ENCODE data around the gene C7orf33. TPM values are rescaled to one million over a fixed set of nuclear protein-coding genes. Genes with fewer than 3 reads are reported as not detected.

Gene C7orf33
- total RNA-seq, 1 experiment from 2014 or later: not detected

DNA sequence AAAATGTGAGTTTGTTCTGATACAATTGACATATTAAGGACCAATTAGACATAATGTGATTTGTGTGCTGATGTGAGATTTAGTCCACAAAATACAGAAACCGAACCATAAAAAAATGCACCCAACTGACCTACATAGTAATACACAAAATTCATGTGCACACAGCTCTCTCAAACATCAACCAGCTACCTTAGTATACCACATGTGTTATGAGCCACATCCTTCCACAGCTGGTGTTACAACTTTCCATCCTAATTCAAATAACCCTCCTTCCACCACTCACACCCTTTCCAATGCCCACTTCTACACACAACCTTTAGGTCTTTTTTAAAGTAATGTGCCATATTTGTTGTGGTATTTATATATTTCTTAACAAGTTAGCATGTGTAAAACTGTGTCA lies 31.7 kb upstream of the C7orf33 start:
- peaks cover 2% of the 10 kb centered on the region for H3K27me3 Mint-ChIP-seq (ENCODE audit: low read depth)
- no peak overlapping the region for H3K9ac ChIP-seq (ENCODE audit: extremely low read depth, insufficient read length, low read length)
- no peak overlapping the region for H4K5ac ChIP-seq (ENCODE audit: insufficient read length, low read depth, low read length)
- H3K18ac ChIP-seq (ENCODE audit: insufficient read length, low read depth, low read length): no peak overlapping the region
- no peak overlapping the region for H3K56ac ChIP-seq (ENCODE audit: insufficient read length, low read depth, low read length)
- H3K4me2 ChIP-seq (ENCODE audit: insufficient read depth, insufficient read length, low read length): no peak overlapping the region
- H3K4me3 Mint-ChIP-seq: no peak overlapping the region
- no peak overlapping the region for H3K23ac ChIP-seq (ENCODE audit: insufficient read length, low read depth, low read length)
- no peaks in the 10 kb centered on the region for H3K79me2 ChIP-seq (ENCODE audit: insufficient read depth, low read length)
- H3K36me3 Mint-ChIP-seq (ENCODE audit: insufficient read depth in 1 of 3, low read depth in 3 of 3): peaks cover 0 to 3% (median 0%) of the 10 kb centered on the region in 3 experiments; a peak in 1 of 7 replicates
- H2BK20ac ChIP-seq (ENCODE audit: low read depth, low read length, poor library complexity, severe bottlenecking): no peak overlapping the region
- H3K27me3 ChIP-seq (ENCODE audit: insufficient read depth, low read length): no peaks in the 10 kb centered on the region
- no peaks in the 10 kb centered on the region for H3K4me1 ChIP-seq (ENCODE audit: insufficient read depth, low read length)
- no peak overlapping the region for H3K4ac ChIP-seq (ENCODE audit: low read depth, low read length)
- no peak overlapping the region for H2BK120ac ChIP-seq (ENCODE audit: low read depth, low read length, poor library complexity, severe bottlenecking)
- no peak overlapping the region for H3K27ac Mint-ChIP-seq
- H3K23me2 ChIP-seq (ENCODE audit: insufficient read length, low read depth, low read length, poor library complexity, severe bottlenecking): no peaks in the 10 kb centered on the region
- H2BK5ac ChIP-seq (ENCODE audit: insufficient read length, low read length): no peak overlapping the region
- H4K20me1 ChIP-seq (ENCODE audit: control insufficient read depth, insufficient read depth, insufficient read length): no peaks in the 10 kb centered on the region
- H2BK12ac ChIP-seq (ENCODE audit: insufficient read length, low read depth, low read length): no peak overlapping the region
- WGBS (ENCODE audit: extremely low coverage, insufficient read length, low lambda C conversion rate): no CpG with 5 or more reads among the region's 1 CpG
- H4K8ac ChIP-seq (replicated peaks; ENCODE audit: insufficient read length, low read depth, low read length): no peak overlapping the region
- H2AK5ac ChIP-seq (ENCODE audit: insufficient read length, low read length): no peak overlapping the region
- no peak overlapping the region for H4K91ac ChIP-seq (ENCODE audit: insufficient read length, low read depth, low read length)
- H3K27ac ChIP-seq (ENCODE audit: insufficient read length, low read depth, low read length): no peak overlapping the region
- H3K9me3 Mint-ChIP-seq: peaks cover 0 to 2% of the 10 kb centered on the region in 2 experiments; a peak in 2 of 5 replicates
- no peaks in the 10 kb centered on the region; a peak in 3 of 4 replicates for H3K4me1 Mint-ChIP-seq
- H3K14ac ChIP-seq (ENCODE audit: insufficient read depth, low read length): no peak overlapping the region
- no peak for DNase-seq
- no peaks in the 10 kb centered on the region for H3K79me1 ChIP-seq (ENCODE audit: insufficient read depth, low read depth, low read length, poor library complexity, severe bottlenecking)
- H2BK15ac ChIP-seq (ENCODE audit: low read depth, low read length): no peak overlapping the region
- no peaks in the 10 kb centered on the region for H3K9me3 ChIP-seq (ENCODE audit: control insufficient read depth, low read depth, low read length)
- no peak overlapping the region for H3T11ph ChIP-seq (ENCODE audit: low read length)
- TF ChIP-seq CTCF (conservative IDR thresholded peaks at IDR 0.05): no peak
- H2AFZ ChIP-seq (ENCODE audit: low read length): no peak overlapping the region

Data from H9 (cell line).